HEK293 (cell line): ENCODE measurements around the gene HEBP1.

Source experiments
- CTCF ChIA-PET: fragments of 350-600 bp; formaldehyde crosslinking; extraction: SDS; loops from one replicate; lab custom pipeline; 2021; ENCODE audit warnings: antibody characterized with exemption; lab: Yijun Ruan, JAX
- POLR2A ChIA-PET: fragments of 300-600 bp; formaldehyde crosslinking; extraction: SDS; loops from one replicate; lab custom pipeline; 2020; ENCODE audit warnings: antibody characterized with exemption, inconsistent platforms; lab: Yijun Ruan, JAX
- H3K27ac ChIP-seq: fragments of 200-500 bp; sonication (Bioruptor generic); 2 replicates; pipeline ENCODE4 v1.5.1; 2014; ENCODE audit warnings: low read depth, low read length, control low read depth, inconsistent platforms; ENCODE audit errors: extremely low read depth
- H3K36me3 ChIP-seq, 2 experiments: fragments of 200-500 bp in 1 of 2; sonication (Bioruptor generic) in 1 of 2; 1 replicate in 1 of 2; 2 replicates in 1 of 2; pipeline ENCODE4 v1.5.1; 2014 to 2017; ENCODE audit warnings: inconsistent platforms in 2 of 2, low read length in 2 of 2; ENCODE audit not compliant: control insufficient read depth in 2 of 2, insufficient read depth in 1 of 2
- H3K4me1 ChIP-seq: fragments of 200-500 bp; sonication (Bioruptor generic); 2 replicates; pipeline ENCODE4 v1.5.1; 2014; ENCODE audit warnings: mild to moderate bottlenecking, low read length, inconsistent platforms; ENCODE audit not compliant: control insufficient read depth, insufficient read depth
- H3K4me3 ChIP-seq: 2 replicates; pipeline ENCODE4 v1.5.1; 2011; ENCODE audit warnings: low read depth, mild to moderate bottlenecking, control low read depth, low read length, moderate library complexity
- H3K9me3 ChIP-seq: fragments of 200-500 bp; sonication (Bioruptor generic); 2 replicates; pipeline ENCODE4 v1.5.1; 2014; ENCODE audit warnings: low read depth, low read length, inconsistent platforms; ENCODE audit not compliant: control insufficient read depth, insufficient read depth
- ELK4 ChIP-seq: IDR thresholded peaks from 2 replicates; pipeline ENCODE4 v1.6.1; 2011; ENCODE audit warnings: mild to moderate bottlenecking, low read depth, low read length, borderline replicate concordance
- FEZF1 ChIP-seq: fragments of 450-650 bp; formaldehyde crosslinking; IDR thresholded peaks from 2 replicates; pipeline ENCODE4 v1.5.1; 2016; ENCODE audit warnings: missing biosample characterization, missing genetic modification characterization
- GLI4 ChIP-seq: fragments of 450-650 bp; formaldehyde crosslinking; IDR thresholded peaks from 2 replicates; pipeline ENCODE4 v1.5.1; 2016; ENCODE audit warnings: missing biosample characterization, missing genetic modification characterization
- KLF7 ChIP-seq: fragments of 450-650 bp; formaldehyde crosslinking; IDR thresholded peaks from 2 replicates; pipeline ENCODE4 v1.5.1; 2016; ENCODE audit warnings: missing biosample characterization, missing genetic modification characterization, borderline replicate concordance
- KLF9 ChIP-seq: fragments of 450-650 bp; formaldehyde crosslinking; IDR thresholded peaks from 2 replicates; pipeline ENCODE4 v1.5.1; 2016; ENCODE audit warnings: missing biosample characterization, missing genetic modification characterization, low read depth
- PRDM6 ChIP-seq: fragments of 450-650 bp; formaldehyde crosslinking; IDR thresholded peaks from 2 replicates; pipeline ENCODE4 v1.5.1; 2017; ENCODE audit warnings: missing biosample characterization, missing genetic modification characterization
- ZBTB7A ChIP-seq: fragments of 450-650 bp; formaldehyde crosslinking; IDR thresholded peaks from 2 replicates; pipeline ENCODE4 v1.5.1; 2016; ENCODE audit warnings: low read depth, missing biosample characterization, missing genetic modification characterization
- ZNF133 ChIP-seq: fragments of 450-650 bp; formaldehyde crosslinking; IDR thresholded peaks from 2 replicates; pipeline ENCODE4 v1.5.1; 2016; ENCODE audit warnings: missing biosample characterization, missing genetic modification characterization
- ZNF211 ChIP-seq: fragments of 450-650 bp; formaldehyde crosslinking; IDR thresholded peaks from 2 replicates; pipeline ENCODE4 v1.5.1; 2016; ENCODE audit warnings: low read depth, missing biosample characterization, missing genetic modification characterization
- ZNF221 ChIP-seq: fragments of 450-650 bp; formaldehyde crosslinking; IDR thresholded peaks from 2 replicates; pipeline ENCODE4 v1.5.1; 2017; ENCODE audit warnings: missing biosample characterization, missing genetic modification characterization, borderline replicate concordance
- ZNF280C ChIP-seq: fragments of 450-650 bp; formaldehyde crosslinking; IDR thresholded peaks from 2 replicates; pipeline ENCODE4 v1.5.1; 2016; ENCODE audit warnings: missing biosample characterization, missing genetic modification characterization
- ZNF354C ChIP-seq: fragments of 450-650 bp; formaldehyde crosslinking; IDR thresholded peaks from 2 replicates; pipeline ENCODE4 v1.5.1; 2016; ENCODE audit warnings: missing biosample characterization, missing genetic modification characterization, low read depth, borderline replicate concordance
- ZNF391 ChIP-seq: fragments of 450-650 bp; formaldehyde crosslinking; IDR thresholded peaks from 2 replicates; pipeline ENCODE4 v1.5.1; 2016; ENCODE audit warnings: low read depth, missing biosample characterization, missing genetic modification characterization, borderline replicate concordance
- ZNF398 ChIP-seq: fragments of 450-650 bp; formaldehyde crosslinking; IDR thresholded peaks from 2 replicates; pipeline ENCODE4 v1.5.1; 2017; ENCODE audit warnings: missing biosample characterization, missing genetic modification characterization
- ZNF514 ChIP-seq: fragments of 450-650 bp; formaldehyde crosslinking; IDR thresholded peaks from 2 replicates; pipeline ENCODE4 v1.5.1; 2016; ENCODE audit warnings: missing biosample characterization, missing genetic modification characterization
- ZNF555 ChIP-seq: fragments of 450-650 bp; formaldehyde crosslinking; conservative IDR thresholded peaks from 2 replicates; pipeline ENCODE4 v1.5.1; 2017; ENCODE audit warnings: missing biosample characterization, mild to moderate bottlenecking, missing genetic modification characterization, inconsistent platforms
- ZNF624 ChIP-seq: fragments of 450-650 bp; formaldehyde crosslinking; IDR thresholded peaks from 2 replicates; pipeline ENCODE4 v1.5.1; 2017; ENCODE audit warnings: missing biosample characterization, missing genetic modification characterization
- ZNF747 ChIP-seq: fragments of 450-650 bp; formaldehyde crosslinking; IDR thresholded peaks from 2 replicates; pipeline ENCODE4 v1.5.1; 2016; ENCODE audit warnings: missing biosample characterization, missing genetic modification characterization
- ZSCAN5A ChIP-seq: fragments of 450-650 bp; formaldehyde crosslinking; IDR thresholded peaks from 2 replicates; pipeline ENCODE4 v1.5.1; 2016; ENCODE audit warnings: missing biosample characterization, missing genetic modification characterization

Gene HEBP1

GRCh38 chr12:13041224-13041623 is 41.2 kb upstream of the HEBP1 start:
- Histone ChIP-seq H3K36me3 (no peaks in the 10 kb centered on the region), H3K4me3 (no peak overlapping the region), H3K4me1 (peaks cover 12% of the 10 kb centered on the region), H3K27ac (no peak overlapping the region), H3K9me3 (no peaks in the 10 kb centered on the region)
- ChIA-PET CTCF (interaction anchor here (1.0 kb wide), 1 partner anchor 167 kb away, joined by 3 read pairs; no protein-coding TSS in a partner anchor), POLR2A (no interaction called here)
- no peak for TF ChIP-seq ZBTB7A (tag by site-specific recombination)
- no peak for TF ChIP-seq KLF7
- no peak for TF ChIP-seq ZNF354C (tag by site-specific recombination)
- TF ChIP-seq ZNF391 (tag by site-specific recombination): no peak
- no peak for TF ChIP-seq ZNF221 (tag by site-specific recombination)
- TF ChIP-seq KLF9 (tag by site-specific recombination): no peak
- no peak for TF ChIP-seq ZNF514
- no peak for TF ChIP-seq GLI4 (tag by site-specific recombination)
- no peak for TF ChIP-seq ZSCAN5A (tag by site-specific recombination)
- TF ChIP-seq ZNF280C: no peak
- no peak for TF ChIP-seq ZNF555 (tag by site-specific recombination)
- TF ChIP-seq ZNF398 (tag by site-specific recombination): no peak
- no peak for TF ChIP-seq ZNF624 (tag by site-specific recombination)
- no peak for TF ChIP-seq ZNF133 (tag by site-specific recombination)
- TF ChIP-seq FEZF1 (tag by site-specific recombination): no peak
- TF ChIP-seq PRDM6 (tag by site-specific recombination): no peak
- no peak for TF ChIP-seq ELK4
- no peak for TF ChIP-seq ZNF747
- no peak for TF ChIP-seq ZNF211 (tag by site-specific recombination)
